HG02870 (cell line): ENCODE results near the gene SLC9A3.

Experiments
- ATAC-seq: cut with Tn5 transposase; IDR thresholded peaks from one replicate; pipeline ENCODE4 v1.9.1; 2021; ENCODE audit warnings: mild to moderate bottlenecking, moderate library complexity; ENCODE audit not compliant: unreplicated experiment

SLC9A3 gene

DNA sequence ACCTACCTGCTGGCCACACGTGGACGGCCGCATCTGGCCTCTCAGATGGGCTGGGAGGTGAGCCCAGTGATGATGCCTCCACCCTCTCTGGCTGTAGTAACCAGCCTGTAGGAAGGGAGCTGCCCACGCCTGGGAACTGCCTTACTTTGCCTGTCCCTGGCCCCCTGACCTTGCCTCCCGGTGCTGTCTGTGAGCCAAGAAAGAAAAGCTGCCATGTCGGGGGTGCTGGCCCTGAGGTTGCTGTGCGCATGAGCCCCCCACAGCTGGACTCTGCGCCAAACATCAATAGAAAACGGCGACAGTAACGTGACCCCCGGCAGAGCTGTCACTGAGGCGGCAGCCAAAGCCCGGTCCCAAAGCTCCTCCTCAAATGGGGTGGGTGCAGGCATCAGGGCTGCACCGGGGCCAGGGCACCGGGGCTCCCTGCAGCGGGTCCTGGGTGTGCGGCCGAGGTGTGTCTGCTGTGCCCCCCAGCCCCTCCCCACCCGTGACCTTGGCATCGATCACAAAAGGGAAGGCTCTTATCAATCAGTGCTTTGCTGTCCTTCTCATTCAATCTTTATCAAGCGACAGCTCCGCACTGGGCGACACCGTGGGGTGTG, 15.3 kb upstream of the SLC9A3 start:
- ATAC-seq, result no peak

- ATAC-seq, result no peak
These were observed 14.7 kb upstream of the SLC9A3 start for GRCh38 chr5:538801-539468.

DNA sequence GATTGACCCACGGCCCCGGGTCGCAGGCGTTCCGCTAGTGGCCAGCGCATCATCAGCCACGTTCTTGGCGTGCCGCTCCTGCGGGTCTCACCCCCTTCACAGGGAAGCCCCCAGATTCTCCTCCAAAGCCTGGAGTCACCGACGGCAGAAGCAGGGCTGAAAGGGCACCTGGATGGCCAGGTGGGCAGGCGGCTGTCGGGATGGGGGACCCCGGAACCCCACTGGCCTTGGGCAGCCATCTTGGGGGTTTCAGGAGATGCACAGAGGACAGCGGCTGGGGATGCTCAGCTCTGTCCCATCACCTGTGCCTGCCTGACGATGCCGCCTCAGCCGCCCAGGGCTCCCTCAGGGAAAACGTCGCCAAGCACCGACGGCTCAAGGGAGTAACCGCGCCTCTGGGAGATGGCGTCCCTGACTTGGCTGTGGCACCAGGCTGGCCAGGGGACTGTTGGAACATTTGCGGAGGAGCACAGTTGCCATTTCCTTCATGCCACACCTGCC, 14.1 kb upstream of the SLC9A3 start:
- no peak for ATAC-seq

- ATAC-seq, result no peak
These were observed 13.4 kb upstream of the SLC9A3 start for GRCh38 chr5:537621-538071.

GRCh38 chr5:537098-537497, 12.8 kb upstream of the SLC9A3 start:
- ATAC-seq, result no peak

DNA sequence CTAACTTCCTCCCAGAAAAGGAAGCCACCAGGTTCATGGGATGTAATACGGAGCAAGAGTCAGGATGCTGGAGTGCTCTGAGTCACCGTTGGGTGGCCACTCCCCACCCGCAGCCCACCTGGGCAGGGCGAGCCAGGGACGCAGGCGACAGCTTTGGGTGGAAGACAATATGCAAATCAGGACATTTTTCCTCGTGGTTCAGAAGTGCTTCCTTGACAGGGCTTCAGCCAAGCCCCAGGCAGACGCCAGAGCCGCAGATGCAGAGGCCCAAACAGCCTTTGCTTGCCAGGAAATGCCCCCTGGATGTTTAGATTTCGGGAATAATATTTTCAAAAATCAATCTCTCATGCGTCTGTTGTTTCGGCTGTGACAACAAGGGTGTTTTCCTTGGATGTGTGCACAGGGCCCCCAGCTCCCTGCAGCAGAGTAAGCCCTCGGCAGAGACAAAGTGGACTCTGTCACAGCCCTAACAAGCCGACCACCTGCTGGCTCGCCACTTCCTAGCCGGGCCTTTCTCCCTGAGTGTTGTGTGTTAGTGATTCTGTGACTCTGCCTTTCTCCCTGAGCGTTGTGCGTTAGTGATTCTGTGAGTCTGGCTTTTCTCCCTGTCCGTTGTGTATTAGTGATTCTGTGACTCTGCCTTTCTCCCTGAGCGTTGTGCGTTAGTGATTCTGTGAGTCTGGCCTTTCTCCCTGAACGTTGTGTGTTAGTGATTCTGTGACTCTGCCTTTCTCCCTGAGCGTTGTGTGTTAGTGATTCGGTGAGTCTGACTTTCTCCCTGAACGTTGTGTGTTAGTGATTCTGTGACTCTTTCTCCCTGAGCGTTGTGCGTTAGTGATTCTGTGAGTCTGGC, 11.8 kb upstream of the SLC9A3 start:
- ATAC-seq, result no peak

DNA sequence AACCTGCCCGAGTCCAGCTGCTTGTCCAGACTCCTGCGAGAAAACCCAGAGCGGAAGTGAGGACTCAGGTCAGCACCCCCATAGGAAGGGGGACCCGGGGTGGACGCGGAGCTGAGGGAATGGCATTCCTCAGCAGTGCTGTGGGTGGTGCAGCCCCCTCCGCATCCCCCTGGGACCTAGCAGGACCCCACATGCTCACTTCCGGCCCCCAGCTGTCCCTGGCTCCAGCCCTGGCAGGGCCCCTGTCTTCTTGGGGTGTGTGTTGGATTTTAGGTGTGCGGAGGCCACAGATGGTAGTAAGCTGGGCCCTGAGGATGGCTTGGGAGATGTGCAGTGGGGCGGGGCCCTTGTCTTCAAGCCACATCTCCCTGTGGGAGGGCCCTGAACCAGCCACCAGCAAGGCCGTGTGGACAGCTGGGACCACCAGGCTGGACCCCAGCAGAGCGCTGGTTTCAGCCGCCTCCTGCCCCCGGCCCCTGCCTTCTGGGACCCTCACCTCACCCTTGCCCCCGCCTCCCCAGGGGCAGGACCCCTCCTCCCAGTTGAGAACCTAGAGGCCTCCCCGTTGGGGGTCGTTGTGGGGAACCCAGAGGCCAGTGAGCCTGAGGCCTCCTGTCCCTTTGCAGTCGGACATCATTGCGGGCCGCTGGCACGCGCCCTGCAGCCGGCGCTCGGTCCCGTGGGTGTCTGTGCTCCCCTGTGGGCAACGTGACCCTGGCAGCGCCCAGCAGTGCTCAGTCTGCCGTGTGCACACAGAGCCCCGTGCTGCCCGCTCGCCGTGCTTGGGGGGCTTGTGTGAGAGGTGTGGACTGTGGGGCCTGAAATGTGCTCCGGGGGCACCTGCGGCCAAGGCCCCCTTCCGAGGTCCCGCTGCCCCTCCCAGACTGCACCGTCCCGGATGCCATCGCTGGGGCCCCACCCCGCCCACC, 10.8 kb upstream of the SLC9A3 start:
- no peak for ATAC-seq

- no peak for ATAC-seq
These were observed 9.9 kb upstream of the SLC9A3 start for GRCh38 chr5:533955-534742.

DNA sequence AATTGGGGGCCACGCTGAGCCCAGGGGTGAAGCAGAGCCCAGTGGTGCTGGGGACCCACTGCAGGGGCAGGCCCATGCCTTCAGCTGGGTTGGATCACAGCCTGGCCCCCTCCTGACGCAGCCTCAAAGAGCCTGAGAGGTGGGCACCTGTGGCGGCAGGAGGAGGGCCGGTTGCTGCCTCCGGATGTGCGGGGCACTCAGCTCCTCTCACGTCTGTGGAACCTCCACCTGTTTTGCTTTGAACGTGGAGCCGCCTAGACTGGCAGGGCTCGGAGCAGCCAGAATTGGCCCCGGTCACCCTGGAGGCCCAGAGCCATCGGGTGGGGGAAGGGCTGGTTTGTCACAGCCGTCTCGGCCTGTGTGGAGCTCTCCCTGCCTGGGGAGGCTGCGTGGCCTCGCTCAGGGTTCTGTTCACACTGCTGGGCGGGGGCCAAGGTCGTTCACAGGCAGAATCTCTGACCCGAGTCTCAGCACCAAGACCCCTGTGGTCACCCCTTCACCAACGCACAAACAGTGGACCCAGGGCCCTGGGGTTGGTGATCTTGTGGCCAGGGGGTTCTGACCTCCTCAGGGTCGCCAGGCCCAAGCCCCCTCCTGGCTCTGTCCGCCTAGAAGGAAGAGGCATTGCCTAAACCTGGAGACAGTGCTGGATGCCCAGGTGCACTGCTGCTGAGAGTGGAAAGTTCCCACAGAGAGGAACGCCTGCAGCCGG, 9.2 kb upstream of the SLC9A3 start:
- no peak for ATAC-seq

DNA sequence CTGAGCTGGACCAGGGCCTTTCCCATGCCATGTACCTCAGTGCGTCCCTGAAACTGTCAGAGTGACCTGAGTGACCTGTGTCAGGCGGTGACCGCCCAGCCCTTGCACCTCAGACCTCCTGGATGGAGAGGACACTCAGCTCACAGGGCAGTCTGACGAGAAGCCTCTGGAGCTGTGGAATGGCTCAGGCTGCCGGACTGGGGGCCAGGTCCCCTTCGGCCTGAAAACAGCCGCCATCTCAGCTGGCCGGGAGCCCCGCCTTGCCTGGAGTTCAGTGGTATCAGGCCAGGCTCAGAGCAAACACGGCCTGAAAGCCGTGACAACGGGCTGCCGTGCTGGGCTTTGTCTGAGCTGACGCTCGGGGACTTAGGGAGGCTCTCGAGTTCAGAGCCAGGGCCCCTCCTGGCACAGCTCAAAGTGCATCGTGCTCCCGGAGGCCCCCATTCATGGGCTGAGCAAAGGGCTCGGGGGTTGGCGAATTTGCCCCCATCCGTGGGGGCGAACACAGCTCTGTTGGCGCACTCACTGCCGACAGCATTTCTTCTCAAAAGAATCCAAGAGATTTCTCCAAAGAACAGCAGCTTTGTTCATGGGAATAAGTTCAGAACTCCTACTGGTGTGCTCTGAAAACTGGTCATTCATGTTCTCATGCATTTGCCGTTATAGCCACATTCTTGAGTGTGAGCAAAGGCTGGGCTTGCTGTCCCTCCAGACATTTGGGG, 8.4 kb upstream of the SLC9A3 start:
- no peak for ATAC-seq

GRCh38 chr5:531749-532315, 7.6 kb upstream of the SLC9A3 start:
- ATAC-seq, result no peak

- no peak for ATAC-seq
These were observed 7.0 kb upstream of the SLC9A3 start for GRCh38 chr5:531101-531748.

DNA sequence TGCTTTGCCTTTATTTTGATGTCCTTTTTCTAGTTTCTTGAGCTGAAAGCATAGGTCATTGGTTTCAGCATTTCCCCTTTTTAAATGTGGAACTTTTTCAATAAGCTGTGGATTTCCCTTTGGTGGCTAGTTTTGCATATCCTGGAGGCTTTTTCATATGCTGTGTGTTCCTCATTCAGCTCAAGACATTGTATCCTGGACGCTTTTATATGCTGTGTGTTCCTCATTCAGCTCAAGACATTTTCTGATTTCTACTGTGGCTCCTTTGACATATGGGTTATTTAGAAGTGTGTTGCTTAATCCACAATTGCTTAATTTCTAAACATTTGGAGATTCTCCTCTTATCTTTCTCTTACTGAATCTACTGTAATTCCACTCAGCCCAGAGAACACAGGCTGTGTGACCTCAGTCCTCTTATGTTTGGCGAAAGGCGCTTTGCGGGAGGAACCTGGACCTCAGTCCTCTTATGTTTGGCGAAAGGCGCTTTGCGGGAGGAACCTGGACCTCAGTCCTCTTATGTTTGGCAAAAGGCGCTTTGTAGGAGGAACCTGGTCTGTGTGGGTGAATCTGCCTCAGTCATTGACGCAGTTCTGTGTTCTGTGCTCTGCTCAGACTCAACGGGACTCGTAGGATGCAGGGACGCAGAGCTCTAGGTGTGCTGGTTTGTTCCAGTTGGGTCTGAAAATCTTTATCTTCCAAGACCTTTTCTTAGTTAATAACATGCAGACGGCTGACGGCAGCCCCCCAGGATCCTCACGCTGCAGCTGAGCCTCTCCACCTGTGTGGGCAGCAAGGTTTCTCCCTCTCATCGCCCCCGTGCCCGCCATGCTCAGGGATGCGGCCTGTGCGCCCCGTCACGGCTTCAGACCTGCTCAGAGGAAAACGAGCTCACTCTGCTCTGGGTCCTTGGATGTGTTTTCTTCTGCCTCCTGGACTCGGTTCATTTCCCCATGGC, 6.0 kb upstream of the SLC9A3 start:
- no peak for ATAC-seq

GRCh38 chr5:528629-529511, 4.6 kb upstream of the SLC9A3 start:
- ATAC-seq, result no peak
